Activated CD8-positive, alpha-beta memory T cell treated with anti-CD3 and anti-CD28 coated beads, Interleukin-2, amount 10 ng/mL, durations not matched to agents 7 days and 5 days (primary cell): ENCODE measurements around the gene CLCN4. TPM values are rescaled to one million over a fixed set of nuclear protein-coding genes. Genes with fewer than 3 reads are reported as not detected.

Experiments
- ATAC-seq: fragments of 150-1000 bp; cut with Tn5 transposase; one replicate; pipeline ENCODE4 v1.10.0; 2021; ENCODE audit warnings: moderate library complexity
- CTCF ChIA-PET: fragments of 350-600 bp; sonication (Branson Sonifier 250); formaldehyde crosslinking; loops from one replicate; lab custom pipeline; 2021; ENCODE audit warnings: antibody characterized with exemption; lab: Charles Lee
- DNase-seq: peaks from one replicate; pipeline ENCODE4 v3.0.0-alpha.2; 2020
- H3K27ac Mint-ChIP-seq: one replicate; pipeline ENCODE4 v1.8.0; 2021; ENCODE audit warnings: mild to moderate bottlenecking, mixed read lengths
- H3K27me3 Mint-ChIP-seq: one replicate; pipeline ENCODE4 v1.8.0; 2021; ENCODE audit warnings: mixed read lengths
- H3K36me3 Mint-ChIP-seq: one replicate; pipeline ENCODE4 v1.8.0; 2021; ENCODE audit warnings: mild to moderate bottlenecking, mixed read lengths
- H3K4me1 Mint-ChIP-seq: one replicate; pipeline ENCODE4 v1.8.0; 2021; ENCODE audit warnings: mixed read lengths
- H3K4me3 Mint-ChIP-seq: one replicate; pipeline ENCODE4 v1.8.0; 2021; ENCODE audit warnings: mild to moderate bottlenecking, moderate library complexity, mixed read lengths
- H3K9me3 Mint-ChIP-seq: one replicate; pipeline ENCODE4 v1.8.0; 2022; ENCODE audit warnings: low read depth, mixed read lengths
- total RNA-seq, 2 experiments: library from RNA; stranded (reverse); gene quantifications; one replicate each; pipeline ENCODE4 v1.2.3, GENCODE V29; 2021

Gene CLCN4
- total RNA-seq, 2 experiments from 2014 or later: 0.03 to 0.16 TPM

- H3K36me3 Mint-ChIP-seq: peaks cover 4% of the 10 kb centered on the region
- H3K4me1 Mint-ChIP-seq: no peaks in the 10 kb centered on the region
- H3K27ac Mint-ChIP-seq: no peak overlapping the region
- H3K4me3 Mint-ChIP-seq: no peak overlapping the region
- no peak for ATAC-seq
- DNase-seq: no peak
- CTCF ChIA-PET: no interaction called here
- H3K9me3 Mint-ChIP-seq: no peaks in the 10 kb centered on the region
- no peaks in the 10 kb centered on the region for H3K27me3 Mint-ChIP-seq
Observed at GRCh38 chrX:10135561-10136399, 21.0 kb upstream of the CLCN4 start.

- ATAC-seq (no peak), DNase-seq (no peak)
- no peak overlapping the region for H3K4me3 Mint-ChIP-seq
- CTCF ChIA-PET: interaction anchor here (1.8 kb wide), 1 partner anchor 19 kb away, joined by 4 read pairs; no protein-coding TSS in a partner anchor
- H3K9me3 Mint-ChIP-seq: no peaks in the 10 kb centered on the region
- no peak overlapping the region for H3K27ac Mint-ChIP-seq
- no peaks in the 10 kb centered on the region for H3K27me3 Mint-ChIP-seq
- peaks cover 7% of the 10 kb centered on the region for H3K36me3 Mint-ChIP-seq
- H3K4me1 Mint-ChIP-seq: no peaks in the 10 kb centered on the region
Observed at GRCh38 chrX:10138726-10139125, 18.0 kb upstream of the CLCN4 start.

- no peak overlapping the region for H3K4me3 Mint-ChIP-seq
- CTCF ChIA-PET: no interaction called here
- H3K27ac Mint-ChIP-seq: no peak overlapping the region
- DNase-seq (no peak), ATAC-seq (no peak)
- H3K36me3 Mint-ChIP-seq: peaks cover 8% of the 10 kb centered on the region
- H3K27me3 Mint-ChIP-seq: no peaks in the 10 kb centered on the region
- no peaks in the 10 kb centered on the region for H3K9me3 Mint-ChIP-seq
- H3K4me1 Mint-ChIP-seq: no peaks in the 10 kb centered on the region
Observed at GRCh38 chrX:10140264-10140663, 16.5 kb upstream of the CLCN4 start.

- Mint-ChIP-seq H3K4me1 (no peaks in the 10 kb centered on the region), H3K9me3 (no peaks in the 10 kb centered on the region), H3K4me3 (no peak overlapping the region), H3K27ac (no peak overlapping the region), H3K27me3 (no peaks in the 10 kb centered on the region), H3K36me3 (peaks cover 10% of the 10 kb centered on the region)
- ATAC-seq (no peak), DNase-seq (no peak)
- CTCF ChIA-PET: no interaction called here
Observed at GRCh38 chrX:10142041-10142599, 14.7 kb upstream of the CLCN4 start.

- Mint-ChIP-seq H3K27me3 (no peaks in the 10 kb centered on the region), H3K36me3 (peaks cover 10% of the 10 kb centered on the region), H3K27ac (no peak overlapping the region), H3K4me1 (no peaks in the 10 kb centered on the region), H3K4me3 (no peak overlapping the region), H3K9me3 (no peaks in the 10 kb centered on the region)
- ATAC-seq: no peak
- CTCF ChIA-PET: no interaction called here
- no peak for DNase-seq
Observed at GRCh38 chrX:10143071-10143983, 13.4 kb upstream of the CLCN4 start.

GRCh38 chrX:10146346-10146745 is 10.4 kb upstream of the CLCN4 start:
- Mint-ChIP-seq H3K4me3 (no peak overlapping the region), H3K27me3 (no peaks in the 10 kb centered on the region), H3K9me3 (no peaks in the 10 kb centered on the region), H3K4me1 (no peaks in the 10 kb centered on the region), H3K36me3 (peaks cover 8% of the 10 kb centered on the region), H3K27ac (no peak overlapping the region)
- DNase-seq: no peak
- no peak for ATAC-seq
- CTCF ChIA-PET: no interaction called here

- Mint-ChIP-seq H3K27ac (no peak overlapping the region), H3K36me3 (no peaks in the 10 kb centered on the region), H3K27me3 (peaks cover 32% of the 10 kb centered on the region), H3K9me3 (no peaks in the 10 kb centered on the region), H3K4me3 (no peak overlapping the region), H3K4me1 (peaks cover 2% of the 10 kb centered on the region)
- CTCF ChIA-PET: no interaction called here
- DNase-seq: no peak
- ATAC-seq: no peak
Observed at GRCh38 chrX:10152086-10152485, 4.7 kb upstream of the CLCN4 start.

- Mint-ChIP-seq H3K4me3 (no peak overlapping the region), H3K9me3 (no peaks in the 10 kb centered on the region), H3K27me3 (peaks cover 58% of the 10 kb centered on the region), H3K27ac (no peak overlapping the region), H3K4me1 (peaks cover 4% of the 10 kb centered on the region), H3K36me3 (no peaks in the 10 kb centered on the region)
- ATAC-seq: no peak
- CTCF ChIA-PET: interaction anchor here (1.1 kb wide), 1 partner anchor 159 kb away, joined by 3 read pairs; no protein-coding TSS in a partner anchor
- DNase-seq: no peak
Observed at GRCh38 chrX:10155137-10155536, 1.6 kb upstream of the CLCN4 start.

GRCh38 chrX:10157032-10157341 is 212 bp downstream of the CLCN4 start:
- H3K4me3 Mint-ChIP-seq: peak overlapping the region; percentile 30
- ATAC-seq: no peak

GRCh38 chrX:10157543-10157942 is 768 bp downstream of the CLCN4 start:
- CTCF ChIA-PET: no interaction called here
- Mint-ChIP-seq H3K9me3 (no peaks in the 10 kb centered on the region), H3K27me3 (peaks cover 65% of the 10 kb centered on the region), H3K27ac (no peak overlapping the region), H3K36me3 (no peaks in the 10 kb centered on the region), H3K4me3 (no peak overlapping the region), H3K4me1 (peaks cover 4% of the 10 kb centered on the region)
- ATAC-seq (no peak), DNase-seq (no peak)

More at GRCh38 chrX:10157032-10157341, 212 bp downstream of the CLCN4 start:
- Mint-ChIP-seq H3K4me1 (peaks cover 4% of the 10 kb centered on the region), H3K27me3 (peaks cover 65% of the 10 kb centered on the region), H3K9me3 (no peaks in the 10 kb centered on the region), H3K27ac (no peak overlapping the region), H3K36me3 (no peaks in the 10 kb centered on the region)
- DNase-seq: no peak
- CTCF ChIA-PET: no interaction called here

- H3K4me3 Mint-ChIP-seq: no peak overlapping the region
- ATAC-seq (no peak), DNase-seq (no peak)
- H3K27ac Mint-ChIP-seq: no peak overlapping the region
- CTCF ChIA-PET: no interaction called here
- no peaks in the 10 kb centered on the region for H3K36me3 Mint-ChIP-seq
- peaks cover 60% of the 10 kb centered on the region for H3K27me3 Mint-ChIP-seq
- H3K9me3 Mint-ChIP-seq: no peaks in the 10 kb centered on the region
- peaks cover 4% of the 10 kb centered on the region for H3K4me1 Mint-ChIP-seq
Observed at GRCh38 chrX:10158279-10159144, 1.7 kb downstream of the CLCN4 start.

- H3K27ac Mint-ChIP-seq: no peak overlapping the region
- peaks cover 4% of the 10 kb centered on the region for H3K4me1 Mint-ChIP-seq
- H3K9me3 Mint-ChIP-seq: no peaks in the 10 kb centered on the region
- no peak overlapping the region for H3K4me3 Mint-ChIP-seq
- CTCF ChIA-PET: no interaction called here
- no peak for ATAC-seq
- DNase-seq: no peak
- H3K27me3 Mint-ChIP-seq: peaks cover 59% of the 10 kb centered on the region
- no peaks in the 10 kb centered on the region for H3K36me3 Mint-ChIP-seq
Observed at GRCh38 chrX:10159145-10159468, 2.3 kb downstream of the CLCN4 start.

GRCh38 chrX:10160211-10160610 is 3.4 kb downstream of the CLCN4 start:
- no peak overlapping the region for H3K27ac Mint-ChIP-seq
- DNase-seq: no peak
- no peak overlapping the region for H3K4me3 Mint-ChIP-seq
- H3K27me3 Mint-ChIP-seq: peaks cover 52% of the 10 kb centered on the region
- CTCF ChIA-PET: no interaction called here
- H3K36me3 Mint-ChIP-seq: no peaks in the 10 kb centered on the region
- no peaks in the 10 kb centered on the region for H3K9me3 Mint-ChIP-seq
- ATAC-seq: no peak
- peaks cover 4% of the 10 kb centered on the region for H3K4me1 Mint-ChIP-seq
